ENCODE measurements around the gene APOL1.

DNA sequence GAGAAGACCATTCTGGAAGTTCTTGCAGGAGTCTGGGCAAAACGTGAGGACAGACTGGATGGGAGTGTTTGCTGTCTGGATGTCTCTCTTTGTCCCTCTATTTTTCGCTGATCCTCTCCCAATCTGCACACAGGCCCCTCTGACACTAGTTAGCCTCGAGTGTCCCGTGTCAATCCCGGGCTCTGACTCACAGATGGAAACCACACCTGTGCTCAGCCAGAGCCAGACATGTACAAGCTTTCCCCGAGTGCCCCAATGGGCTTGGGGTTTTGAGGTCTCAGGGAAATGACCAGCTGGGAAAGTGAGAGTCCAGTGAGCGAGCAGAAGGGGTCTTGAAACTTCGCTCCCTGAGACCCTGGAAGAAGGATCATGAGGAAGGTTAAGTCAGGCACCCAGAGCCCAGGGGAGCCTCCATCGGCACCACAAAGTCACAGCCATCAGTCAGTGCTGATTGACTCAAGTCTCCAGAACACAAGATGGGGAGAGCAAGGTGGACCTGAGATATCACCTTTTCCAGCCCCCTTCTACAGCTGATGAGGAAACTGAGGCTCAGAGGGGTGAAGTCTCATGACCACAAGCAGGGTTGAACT is 27.5 kb upstream of the APOL1 start:
- no peak for TF ChIP-seq POLR2AphosphoS5 (IDR thresholded peaks at IDR 0.05; ENCODE audit: low read depth, low read length)
- TF ChIP-seq POLR2A (IDR thresholded peaks at IDR 0.05; ENCODE audit: low read depth, low read length), result no peak
- TF ChIP-seq TAF1 (IDR thresholded peaks at IDR 0.05; ENCODE audit: low read depth, low read length), result no peak

Measured in GM12891 (cell line).